Stimulated activated CD4-positive, alpha-beta T cell treated with anti-CD3 and anti-CD28 coated beads, Interleukin-2, amount 100 ng/mL, for 4 hours (primary cell): ENCODE data around the gene RAB6A.
A peak's percentile ranks its signal among the peaks of the same experiment; 100 is the strongest.
"Not testable (repeated sequence)": the region's sequence is repeated elsewhere in the genome, so short reads cannot be mapped to it uniquely, and the experiment has no call there.

Source experiments
- DNase-seq: peaks from one replicate; pipeline ENCODE4 v3.0.0-alpha.2; 2020; ENCODE audit warnings: low read depth

Gene RAB6A

GRCh38 chr11:73760679-73761402, at the start of gene RAB6A:
Gene RAB6A, minus strand, starts transcription at chr11:73761074. Its CDS starts 439 bp downstream, at chr11:73760635.
- DNase-seq, result peak; percentile 99

GRCh38 chr11:73810637-73811036, 49.8 kb upstream of the RAB6A start:
- no peak for DNase-seq

GRCh38 chr11:73808052-73808451, 47.2 kb upstream of the RAB6A start:
- no peak for DNase-seq

- no peak for DNase-seq
These were observed 43.8 kb upstream of the RAB6A start for GRCh38 chr11:73804712-73805111.

GRCh38 chr11:73801136-73801535, 40.3 kb upstream of the RAB6A start:
- no peak for DNase-seq

- DNase-seq, result no peak
These were observed 39.5 kb upstream of the RAB6A start for GRCh38 chr11:73800276-73800806.

GRCh38 chr11:73797457-73797856, 36.6 kb upstream of the RAB6A start:
- no peak for DNase-seq

GRCh38 chr11:73795925-73796632, 35.2 kb upstream of the RAB6A start:
- no peak for DNase-seq

GRCh38 chr11:73792584-73792983, 31.7 kb upstream of the RAB6A start:
- no peak for DNase-seq

- DNase-seq, result no peak
These were observed 28.4 kb upstream of the RAB6A start for GRCh38 chr11:73789279-73789670.

- peak; percentile 80 for DNase-seq
These were observed 27.0 kb upstream of the RAB6A start, which contains the start of gene MRPL48 for GRCh38 chr11:73787643-73788558. Gene MRPL48, plus strand, starts transcription at chr11:73787874. Its CDS starts 98 bp downstream, at chr11:73787972.

GRCh38 chr11:73787051-73787642, 26.3 kb upstream of the RAB6A start:
- DNase-seq, result no peak

- not testable (repeated sequence) for DNase-seq
These were observed 24.6 kb upstream of the RAB6A start for GRCh38 chr11:73785467-73785866.

- DNase-seq, result no peak
These were observed 23.9 kb upstream of the RAB6A start for GRCh38 chr11:73784734-73785133.

- no peak for DNase-seq
These were observed 23.3 kb upstream of the RAB6A start for GRCh38 chr11:73784080-73784634.

GRCh38 chr11:73783483-73784020, 22.7 kb upstream of the RAB6A start:
- no peak for DNase-seq

GRCh38 chr11:73781303-73781702, 20.4 kb upstream of the RAB6A start:
- DNase-seq, result no peak

GRCh38 chr11:73779084-73779902, 18.4 kb upstream of the RAB6A start:
- peak; percentile 97 for DNase-seq

GRCh38 chr11:73770811-73771210, 9.9 kb upstream of the RAB6A start:
- not testable (repeated sequence) for DNase-seq

GRCh38 chr11:73766763-73767162, 5.9 kb upstream of the RAB6A start:
- no peak for DNase-seq
